Esophagus squamous epithelium (tissue), 4 donors: ENCODE measurements around the gene ADORA2A.

ENCODE experiments used
- CTCF ChIP-seq, 6 experiments: fragments of 450-650 bp in 4 of 6; fragments of 200-600 bp in 2 of 6; sonication (generic) in 2 of 6; IDR thresholded peaks; one replicate each; pipeline ENCODE4 v1.5.1; 2016 to 2019; ENCODE audit warnings: antibody characterized with exemption in 6 of 6, mild to moderate bottlenecking in 4 of 6, moderate library complexity in 4 of 6
- POLR2A ChIP-seq, 4 donors: fragments of 450-650 bp; IDR thresholded peaks; one replicate each; pipeline ENCODE4 v1.6.1; 2017; ENCODE audit warnings: antibody characterized with exemption in 4 of 4, mild to moderate bottlenecking in 4 of 4, moderate library complexity in 3 of 4

GRCh38 chr22:24450610-24451009 is 23.2 kb downstream of the ADORA2A start:
- TF ChIP-seq CTCF (IDR thresholded peaks at IDR 0.05) (no peak), POLR2A (IDR thresholded peaks at IDR 0.05) (no peak)
